K562 (cell line): ENCODE results near the gene DAZAP1. TPM values are rescaled to one million over a fixed set of nuclear protein-coding genes. Genes with fewer than 3 reads are reported as not detected.

Experiments
- ATAC-seq: fragments of 200-7000 bp; cut with Tn5 transposase; 3 replicates; pipeline ENCODE4 v1.9.1; 2020; ENCODE audit warnings: moderate library complexity
- BruUV-seq: library from RNA; stranded (reverse); fragments of 400-500 nt; replicated peaks from 2 replicates; lab custom pipeline; 2021; lab: Mats Ljungman, UMichigan
- CTCF ChIA-PET: fragments of 300-600 bp; formaldehyde crosslinking; extraction: SDS; loops from one replicate; lab custom pipeline; 2021; ENCODE audit warnings: low intra/inter-chr PET ratio; lab: Yijun Ruan, JAX
- POLR2A ChIA-PET: fragments of 300-600, 350-650 bp; sonication (Branson Sonifier 250); formaldehyde crosslinking; extraction: SDS; loops from one replicate; lab custom pipeline; 2021; ENCODE audit warnings: antibody characterized with exemption, inconsistent platforms; lab: Yijun Ruan, JAX
- DNase-seq, 4 experiments: peaks; one replicate each; pipeline versions ENCODE4 v3.0.0 to v3.0.0-alpha.2; 2011 to 2018; ENCODE audit warnings: low spot score in 3 of 4, mixed read lengths in 3 of 4; ENCODE audit errors: extremely low read depth in 1 of 4
- FAIRE-seq: peaks from 2 replicates; lab custom pipeline; 2011; peaks lifted over from hg19 to GRCh38; lab: Jason Lieb, UNC
- H2AFZ ChIP-seq: 2 replicates; pipeline ENCODE4 v1.6.0; 2011; ENCODE audit warnings: low read depth, low read length, control low read depth, inconsistent platforms
- H3K27ac ChIP-seq: fragments of 200-600 bp; 3 replicates; pipeline ENCODE4 v1.8.0; 2011; ENCODE audit warnings: low read depth, mild to moderate bottlenecking, control low read depth, inconsistent platforms, low read length, moderate library complexity, mixed read lengths; ENCODE audit errors: extremely low read depth
- H3K27me3 ChIP-seq, 2 experiments: fragments of 300-600 bp in 1 of 2; 2 replicates in 1 of 2; 3 replicates in 1 of 2; pipeline versions ENCODE4 v1.6.0 to v1.8.0; 2011; ENCODE audit warnings: inconsistent platforms in 2 of 2, low read length in 2 of 2, mild to moderate bottlenecking in 1 of 2, mixed read lengths in 1 of 2, moderate library complexity in 1 of 2; ENCODE audit not compliant: control insufficient read depth in 2 of 2, insufficient read depth in 2 of 2
- H3K36me3 ChIP-seq: fragments of 300-600 bp; 3 replicates; pipeline ENCODE4 v1.8.0; 2011; ENCODE audit warnings: mild to moderate bottlenecking, low read length, inconsistent platforms; ENCODE audit not compliant: control insufficient read depth, insufficient read depth
- H3K4me1 ChIP-seq, 2 experiments: fragments of 200-600 bp in 1 of 2; replicated peaks in 1 of 2; 2 replicates in 1 of 2; 3 replicates in 1 of 2; pipeline versions ENCODE4 v1.5.1 to v1.8.0; 2011; ENCODE audit warnings: inconsistent platforms in 2 of 2, low read length in 2 of 2, mild to moderate bottlenecking in 1 of 2, mixed read lengths in 1 of 2, moderate library complexity in 1 of 2; ENCODE audit not compliant: control insufficient read depth in 2 of 2, insufficient read depth in 2 of 2
- H3K4me2 ChIP-seq: 2 replicates; pipeline ENCODE4 v1.6.1; 2011; ENCODE audit warnings: low read length, control low read depth, inconsistent platforms, mixed read lengths; ENCODE audit not compliant: insufficient read depth
- H3K4me3 ChIP-seq: fragments of 200-600 bp; sonication (generic), shearing (Covaris generic); 2 replicates; pipeline ENCODE4 v1.5.1; 2016; ENCODE audit warnings: control low read depth, inconsistent platforms
- H3K79me2 ChIP-seq: fragments of 200-600 bp; 3 replicates; pipeline ENCODE4 v1.8.0; 2011; ENCODE audit warnings: low read length, inconsistent platforms; ENCODE audit not compliant: control insufficient read depth, insufficient read depth
- H3K9ac ChIP-seq, 2 experiments: 2 replicates each; pipeline versions ENCODE4 v1.6.0 to v1.6.1; 2011; ENCODE audit warnings: low read depth in 2 of 2, low read length in 2 of 2, control low read depth in 1 of 2, inconsistent platforms in 1 of 2, mild to moderate bottlenecking in 1 of 2, mixed read lengths in 1 of 2; ENCODE audit not compliant: insufficient read depth in 1 of 2
- H3K9me1 ChIP-seq: one replicate; pipeline ENCODE4 v1.6.0; 2011; ENCODE audit warnings: inconsistent platforms, mild to moderate bottlenecking, low read length, moderate library complexity; ENCODE audit not compliant: control insufficient read depth, insufficient read depth
- H3K9me3 ChIP-seq: replicated peaks from 2 replicates; pipeline ENCODE4 v1.5.1; 2011; ENCODE audit warnings: low read depth, low read length, inconsistent platforms; ENCODE audit not compliant: control insufficient read depth, insufficient read depth
- H4K20me1 ChIP-seq: replicated peaks from 2 replicates; pipeline ENCODE4 v1.6.1; 2011; ENCODE audit warnings: low read length, inconsistent platforms, mixed read lengths; ENCODE audit not compliant: control insufficient read depth, insufficient read depth
- CHD2 ChIP-seq: IDR thresholded peaks from 2 replicates; pipeline ENCODE4 v1.6.1; 2011; ENCODE audit warnings: low read depth, low read length
- GTF3C2 ChIP-seq: IDR thresholded peaks from 3 replicates; pipeline ENCODE4 v1.6.1; 2011; ENCODE audit warnings: borderline replicate concordance, mild to moderate bottlenecking, moderate library complexity; ENCODE audit not compliant: insufficient read length; ENCODE audit errors: extremely low read depth
- HDGF ChIP-seq: fragments of 450-650 bp; IDR thresholded peaks from 2 replicates; pipeline ENCODE4 v1.6.1; 2016
- MYNN ChIP-seq, 2 experiments: sonication (generic); formaldehyde crosslinking in 1 of 2; IDR thresholded peaks; 2 replicates each; pipeline versions ENCODE4 v1.5.0 to v1.6.1; 2016 to 2020; ENCODE audit warnings: antibody characterized with exemption in 1 of 2, missing genetic modification reagents in 1 of 2
- NCOA4 ChIP-seq: fragments of 450-650 bp; IDR thresholded peaks from 2 replicates; pipeline ENCODE4 v1.6.1; 2018; ENCODE audit warnings: mild to moderate bottlenecking; ENCODE audit not compliant: partially characterized antibody
- ZBTB11 ChIP-seq, 3 experiments: fragments of 200-800 bp in 1 of 3; fragments of 250-450 bp in 1 of 3; fragments of 450-650 bp in 1 of 3; sonication (Bioruptor Pico) in 1 of 3; sonication (Bioruptor generic) in 1 of 3; formaldehyde crosslinking in 1 of 3; IDR thresholded peaks; 2 replicates each; pipeline versions ENCODE4 v1.6.1 to v1.8.0; 2016 to 2022; ENCODE audit warnings: mild to moderate bottlenecking in 2 of 3, missing genetic modification characterization in 2 of 3, missing compliant biosample characterization in 1 of 3, moderate library complexity in 1 of 3
- ZBTB2 ChIP-seq: fragments of 450-650 bp; IDR thresholded peaks from 2 replicates; pipeline ENCODE4 v1.6.1; 2016; ENCODE audit warnings: antibody characterized with exemption
- ZBTB34 ChIP-seq: fragments of 250-450 bp; sonication (Bioruptor Pico); IDR thresholded peaks from 2 replicates; pipeline ENCODE4 v1.8.0; 2021; ENCODE audit warnings: mild to moderate bottlenecking, moderate library complexity
- ZC3H4 ChIP-seq: sonication (generic); formaldehyde crosslinking; IDR thresholded peaks from 2 replicates; pipeline ENCODE4 v1.9.0; 2021; ENCODE audit warnings: missing genetic modification reagents, borderline replicate concordance
- WGBS: fragments of 100-300 bp; shearing (Covaris generic); methylation state at CpG from one replicate; pipeline ENCODE4 v1.1.6; 2016; ENCODE audit warnings: low coverage, mixed read lengths; ENCODE audit not compliant: insufficient coverage; ENCODE audit errors: missing lambda C conversion rate; 5-methylcytosine and 5-hydroxymethylcytosine counted together
- in situ Hi-C: fragments of 300-500 bp; cut with MboI; formaldehyde crosslinking; loops from 4 replicates; pipeline ENCODE4 v1.15.0; 2018; ENCODE audit warnings: inconsistent platforms, mixed read lengths
- intact Hi-C: fragments of 100-400 bp; cut with micrococcal nuclease; formaldehyde crosslinking; loops from 2 replicates; pipeline ENCODE4 v1.14.2; 2022
- polyA plus RNA-seq, 8 experiments: library from polyadenylated mRNA; depleted of rRNA in 4 of 8; stranded (reverse) in 5 of 8; unstranded in 3 of 8; fragments of >200 nt; fragmentation: Nextera tagmentation in 2 of 8; fragmentation: Illumina TruSeq in 1 of 8; extraction: Ambion mirVana in 2 of 8; extraction: Trizol in 1 of 8; gene quantifications; 2 replicates each; pipeline versions ENCODE4 v1.2.1 to v1.2.3, GENCODE V29; 2011 to 2014; ENCODE audit warnings: inconsistent platforms in 1 of 8, missing spikeins in 1 of 8
- total RNA-seq, 7 experiments: library from RNA; depleted of rRNA in 6 of 7; stranded (reverse); fragments of >200 nt in 6 of 7; fragmentation: Illumina TruSeq in 2 of 7; extraction: Trizol in 2 of 7; gene quantifications; 2 replicates each; pipeline versions ENCODE4 v1.2.1 to v1.2.3, GENCODE V29; 2011 to 2021; ENCODE audit warnings: low replicate concordance in 1 of 7
- TF ChIP-seq, protein P1 (sequence below): fragments of 250-450 bp; sonication (Bioruptor Pico); IDR thresholded peaks from 2 replicates; pipeline ENCODE4 v1.9.0; 2021; ENCODE audit warnings: mild to moderate bottlenecking

DAZAP1 gene
- total and polyA plus RNA-seq, 9 of the 15 experiments (the other 6 are each of a cell fraction or from before 2014, with no cell fraction given): 10.8 to 289 (median 142) TPM

DNA sequence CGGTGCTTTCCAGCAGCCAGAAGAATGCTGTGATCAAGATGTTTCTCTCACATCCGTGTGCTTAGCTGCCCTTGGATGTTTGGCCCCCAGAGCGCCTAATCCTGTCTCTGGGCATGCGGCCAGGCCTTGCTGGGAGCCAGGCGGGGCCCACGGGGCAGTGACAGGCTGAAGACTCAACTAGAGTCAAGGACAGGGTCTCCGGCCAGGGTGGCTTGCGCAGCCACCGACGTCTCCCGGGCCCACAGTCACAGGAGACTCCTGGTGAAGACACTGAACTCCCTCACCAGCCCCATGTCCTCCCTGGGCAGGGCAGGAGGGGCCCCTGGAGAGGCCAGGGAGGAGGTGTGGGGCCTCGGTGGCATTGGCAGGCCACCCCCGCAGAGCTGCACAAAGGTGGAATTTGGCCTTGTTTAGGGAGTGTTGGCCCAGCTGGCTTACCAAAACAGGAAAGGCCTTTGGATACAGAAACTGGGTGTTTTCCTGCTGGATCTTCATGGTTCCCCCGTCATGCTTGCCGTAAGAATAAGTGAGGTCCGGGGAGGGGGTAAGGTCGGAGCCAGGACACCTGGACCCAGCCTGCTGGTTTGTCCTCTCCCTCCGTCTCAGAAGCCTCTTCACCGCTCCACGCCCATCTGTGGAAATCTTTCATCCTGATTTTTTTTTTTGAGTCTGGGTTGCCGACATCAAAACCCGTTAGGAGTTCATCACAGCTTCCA lies 33.7 kb upstream of the DAZAP1 start:
- Histone ChIP-seq H3K36me3 (peaks cover 71% of the 10 kb centered on the region), H3K9ac (peak overlapping the region in 1 of 2 experiments; percentile 74; a peak in 1 of 4 replicates), H3K4me2 (no peak overlapping the region), H3K79me2 (no peaks in the 10 kb centered on the region), H2AFZ (no peak overlapping the region), H3K4me1 (peaks cover 0 to 50% of the 10 kb centered on the region in 2 experiments; a peak in 2 of 5 replicates), H3K9me3 (no peaks in the 10 kb centered on the region), H3K27ac (no peak overlapping the region), H3K9me1 (no peaks in the 10 kb centered on the region), H4K20me1 (no peaks in the 10 kb centered on the region), H3K4me3 (no peak overlapping the region), H3K27me3 (no peaks in the 10 kb centered on the region)
- intact Hi-C loops: loop anchor here (2.0 kb wide), 1 partner anchor 57 kb away; no protein-coding TSS in a partner anchor
- CTCF ChIA-PET: no interaction called here
- no peak for ATAC-seq
- POLR2A ChIA-PET: interaction anchor here (0.6 to 3.0 kb wide), 4 partner anchors 10 to 1805 kb away, joined by 3 to 10 read pairs (median 4); partner anchors contain the start of genes CIRBP, NDUFS7 and S1PR4
- no peak for FAIRE-seq
- no peak for DNase-seq
- in situ Hi-C loops: no loop called here
- WGBS: 95% methylated on average over 16 of the region's 22 CpGs
- BruUV-seq: no TSS peak
- TF ChIP-seq GTF3C2 (no peak), ZBTB2 (no peak), HDGF (no peak), CHD2 (no peak), NCOA4 (no peak), ZBTB11 (CRISPR knock-in tag; IDR thresholded peaks at IDR 0.05) (no peak), ZC3H4 (no peak), ZBTB34 (CRISPR knock-in tag) (no peak), MYNN (IDR thresholded peaks at IDR 0.05) (no peak), MYNN (CRISPR knock-in tag; IDR thresholded peaks at IDR 0.05) (no peak)
- TF ChIP-seq, protein P1, sequence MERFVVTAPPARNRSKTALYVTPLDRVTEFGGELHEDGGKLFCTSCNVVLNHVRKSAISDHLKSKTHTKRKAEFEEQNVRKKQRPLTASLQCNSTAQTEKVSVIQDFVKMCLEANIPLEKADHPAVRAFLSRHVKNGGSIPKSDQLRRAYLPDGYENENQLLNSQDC (CRISPR knock-in tag): no peak
